Retinal pigment epithelial cell (primary cell): ENCODE results near the gene ICE2.

Source experiments
- DNase-seq: peaks from one replicate; pipeline ENCODE4 v3.0.0-alpha.2; 2010; ENCODE audit warnings: low read depth
- H3K4me3 ChIP-seq: 2 replicates; pipeline ENCODE4 v1.5.1; 2011; ENCODE audit warnings: mild to moderate bottlenecking, low read length, control low read depth, moderate library complexity
- TF ChIP-seq, protein P1 (sequence below): conservative IDR thresholded peaks from 2 replicates; pipeline ENCODE4 v1.5.1; 2011; ENCODE audit warnings: low read depth, low read length, control low read depth, inconsistent platforms

ICE2 gene

GRCh38 chr15:60454824-60455223 lies 24.1 kb downstream of the ICE2 start:
- no peak for DNase-seq
- TF ChIP-seq, protein P1, sequence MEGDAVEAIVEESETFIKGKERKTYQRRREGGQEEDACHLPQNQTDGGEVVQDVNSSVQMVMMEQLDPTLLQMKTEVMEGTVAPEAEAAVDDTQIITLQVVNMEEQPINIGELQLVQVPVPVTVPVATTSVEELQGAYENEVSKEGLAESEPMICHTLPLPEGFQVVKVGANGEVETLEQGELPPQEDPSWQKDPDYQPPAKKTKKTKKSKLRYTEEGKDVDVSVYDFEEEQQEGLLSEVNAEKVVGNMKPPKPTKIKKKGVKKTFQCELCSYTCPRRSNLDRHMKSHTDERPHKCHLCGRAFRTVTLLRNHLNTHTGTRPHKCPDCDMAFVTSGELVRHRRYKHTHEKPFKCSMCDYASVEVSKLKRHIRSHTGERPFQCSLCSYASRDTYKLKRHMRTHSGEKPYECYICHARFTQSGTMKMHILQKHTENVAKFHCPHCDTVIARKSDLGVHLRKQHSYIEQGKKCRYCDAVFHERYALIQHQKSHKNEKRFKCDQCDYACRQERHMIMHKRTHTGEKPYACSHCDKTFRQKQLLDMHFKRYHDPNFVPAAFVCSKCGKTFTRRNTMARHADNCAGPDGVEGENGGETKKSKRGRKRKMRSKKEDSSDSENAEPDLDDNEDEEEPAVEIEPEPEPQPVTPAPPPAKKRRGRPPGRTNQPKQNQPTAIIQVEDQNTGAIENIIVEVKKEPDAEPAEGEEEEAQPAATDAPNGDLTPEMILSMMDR: no peak
- no peak overlapping the region for H3K4me3 ChIP-seq

- no peak overlapping the region for H3K4me3 ChIP-seq
- TF ChIP-seq, protein P1: no peak
- no peak for DNase-seq
Observed at GRCh38 chr15:60448668-60449360, 30.1 kb downstream of the ICE2 start.

DNA sequence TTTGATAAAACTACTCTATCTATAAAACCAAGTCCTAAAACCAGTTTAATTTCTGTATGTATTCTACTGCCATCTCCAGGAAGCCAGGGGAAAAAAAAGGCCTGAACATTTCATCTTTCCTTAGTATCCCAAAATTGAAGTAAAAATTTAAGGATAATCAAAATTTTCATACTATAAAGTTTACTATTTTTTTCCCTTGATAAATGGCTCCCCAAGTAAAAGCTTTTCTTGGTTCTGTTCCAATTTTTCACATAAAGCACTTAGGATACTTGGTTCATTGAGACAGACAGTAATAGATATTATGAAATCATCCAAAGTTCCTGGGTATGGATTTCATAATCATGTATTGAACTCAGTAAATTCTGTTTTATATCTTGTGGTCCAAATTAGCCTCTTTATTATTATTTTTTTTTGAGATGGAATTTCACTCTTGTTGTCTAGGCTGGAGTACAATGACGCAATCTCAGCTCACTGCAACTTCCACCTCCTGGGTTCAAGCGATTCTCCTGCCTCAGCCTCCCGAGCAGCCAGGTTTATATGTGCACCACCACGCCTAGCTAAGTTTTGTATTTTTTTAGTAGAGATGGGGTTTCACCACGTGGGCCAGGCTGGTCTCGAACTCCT lies 34.5 kb downstream of the ICE2 start:
- H3K4me3 ChIP-seq: no peak overlapping the region
- DNase-seq: no peak
- TF ChIP-seq, protein P1: peak; percentile 70

DNA sequence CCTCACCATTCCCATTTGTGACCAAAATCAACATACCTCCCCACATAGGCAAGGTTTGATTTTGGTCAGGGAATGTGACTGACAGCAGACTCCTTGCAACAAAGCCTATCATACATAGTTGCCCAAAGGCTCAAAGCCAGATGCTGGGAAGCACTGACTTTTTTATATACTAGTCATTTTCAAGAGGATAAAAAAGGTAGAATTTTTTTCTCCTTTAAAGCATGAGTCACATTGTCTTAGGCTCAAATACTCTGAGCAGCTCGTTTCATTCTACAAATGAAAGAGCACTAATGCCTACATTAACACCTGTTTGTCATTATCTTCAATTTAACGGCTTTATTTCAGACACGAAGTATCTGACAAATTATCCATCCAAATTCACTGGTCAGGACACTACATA lies 36.2 kb downstream of the ICE2 start:
- H3K4me3 ChIP-seq: no peak overlapping the region
- DNase-seq: no peak
- TF ChIP-seq, protein P1: no peak

DNA sequence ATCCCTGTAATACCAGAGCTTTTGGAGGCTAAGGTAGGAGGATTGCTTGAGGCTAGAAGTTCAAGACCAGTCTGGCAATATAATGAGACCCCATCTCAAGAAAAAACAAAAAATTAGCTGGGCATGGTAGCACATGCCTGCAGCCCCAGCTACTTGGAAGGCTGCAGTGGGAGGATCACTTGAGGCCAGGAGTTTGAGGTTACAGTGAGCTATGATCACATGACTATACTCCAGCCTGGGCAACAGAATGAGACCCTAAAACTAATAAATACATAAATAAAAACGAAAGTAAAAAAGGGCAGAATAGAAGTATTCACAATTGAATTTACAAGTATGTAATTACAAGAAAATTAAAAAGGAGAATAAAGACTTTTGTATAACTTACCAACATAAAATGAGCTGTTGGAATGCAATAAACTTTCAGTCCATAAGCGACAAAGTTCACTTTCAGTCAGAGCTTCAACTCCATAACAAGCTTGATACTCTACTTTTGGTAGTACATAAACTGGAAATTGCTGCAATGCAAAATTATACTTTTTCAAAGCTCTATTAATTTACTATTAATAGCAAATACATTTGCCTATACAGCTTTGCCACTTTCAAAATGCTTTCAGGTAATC lies 36.8 kb downstream of the ICE2 start:
- no peak for DNase-seq
- H3K4me3 ChIP-seq: no peak overlapping the region
- TF ChIP-seq, protein P1: no peak

GRCh38 chr15:60441331-60441730 lies 37.6 kb downstream of the ICE2 start:
- TF ChIP-seq, protein P1: no peak
- DNase-seq: no peak
- H3K4me3 ChIP-seq: no peak overlapping the region
